SK-N-MC (cell line): Measurements from ENCODE around the gene PARD3.

Experiments
- EZH2 ChIP-seq: fragments of 200-600 bp; sonication (generic); IDR thresholded peaks from one replicate; pipeline ENCODE4 v1.6.1; 2017; ENCODE audit warnings: antibody characterized with exemption
- FOXP2 ChIP-seq: optimal IDR thresholded peaks from 2 replicates; pipeline ENCODE3; 2011; ENCODE audit warnings: mild to moderate bottlenecking, moderate library complexity; ENCODE audit not compliant: insufficient read depth; ENCODE audit errors: extremely low read length, control extremely low read depth
- POLR2AphosphoS5 ChIP-seq: IDR thresholded peaks from 2 replicates; pipeline ENCODE4 v1.6.1; 2012; ENCODE audit warnings: mild to moderate bottlenecking, low read depth, low read length, borderline replicate concordance

DNA sequence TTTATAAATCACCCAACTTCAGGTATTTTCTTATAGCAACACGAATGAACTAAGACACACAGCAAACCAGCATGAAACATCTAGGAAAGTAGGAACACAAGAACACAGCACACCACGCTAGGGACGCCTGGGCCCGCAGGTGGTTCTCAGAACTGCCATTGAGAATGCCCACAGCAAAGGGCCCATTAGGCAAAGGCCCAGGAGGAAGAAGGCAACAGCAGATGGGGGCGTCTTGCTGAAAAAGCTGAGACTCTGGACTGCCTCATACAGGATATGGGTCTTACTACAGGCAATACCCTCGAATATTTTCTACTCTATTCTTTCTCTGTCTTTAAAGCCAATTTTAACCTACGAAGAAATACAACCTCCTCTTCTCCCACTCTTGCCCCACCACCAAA, 77.3 kb downstream of the PARD3 start:
- TF ChIP-seq EZH2 (no peak), POLR2AphosphoS5 (no peak), FOXP2 (no peak)
